GM12892 (cell line): Measurements from ENCODE around the gene SMPX.

ENCODE experiments used
- DNase-seq: peaks from one replicate; pipeline ENCODE4 v3.0.0; 2011; ENCODE audit not compliant: insufficient read length
- FAIRE-seq: peaks from 2 replicates; lab custom pipeline; 2011; peaks lifted over from hg19 to GRCh38; lab: Jason Lieb, UNC
- POLR2A ChIP-seq: IDR thresholded peaks from 2 replicates; pipeline ENCODE4 v1.6.1; 2011; ENCODE audit warnings: low read depth, low read length, control low read depth
- POLR2AphosphoS5 ChIP-seq: IDR thresholded peaks from 2 replicates; pipeline ENCODE4 v1.6.1; 2011; ENCODE audit warnings: low read depth, low read length, control low read depth
- TAF1 ChIP-seq: IDR thresholded peaks from 2 replicates; pipeline ENCODE4 v1.6.1; 2011; ENCODE audit warnings: low read depth, mild to moderate bottlenecking, control low read depth, low read length, borderline replicate concordance

Gene SMPX

DNA sequence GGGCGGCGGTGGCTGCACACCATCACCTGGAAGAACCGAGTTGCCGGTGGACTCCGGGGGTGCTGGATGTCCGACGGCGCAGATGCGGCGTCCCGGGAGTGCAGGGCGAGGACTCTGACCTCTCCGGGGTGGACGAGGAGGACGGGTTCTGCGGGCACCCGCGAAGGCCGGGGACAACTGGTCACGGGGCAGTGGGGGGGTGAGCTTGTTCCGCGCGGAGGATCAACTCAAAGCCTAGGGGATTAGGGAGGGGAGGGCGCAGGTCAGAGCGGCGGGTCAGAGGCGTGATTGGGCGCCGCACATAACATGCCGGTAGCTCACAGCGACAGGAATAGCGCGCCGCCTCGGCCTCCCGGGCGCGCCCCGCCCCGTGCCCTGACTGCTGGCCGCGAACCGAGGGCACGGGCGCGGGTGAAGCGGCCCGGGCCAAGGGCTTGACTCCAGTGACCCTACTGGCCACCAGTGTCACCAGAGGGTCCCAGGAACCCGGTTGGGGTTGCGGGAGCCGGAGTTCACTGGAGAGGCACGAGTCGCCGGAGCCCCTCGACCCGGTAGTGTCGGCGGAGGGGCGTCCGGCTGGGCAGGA lies 99.7 kb downstream of the SMPX start, which contains the start of gene KLHL34:
Gene KLHL34 (minus strand): TSS at position 179 of the 586 bp plus-strand sequence. CDS start 542 bp downstream, outside the sequence.
- no peak for DNase-seq
- no peak for FAIRE-seq
- TF ChIP-seq TAF1 (no peak), POLR2A (no peak), POLR2AphosphoS5 (no peak)

DNA sequence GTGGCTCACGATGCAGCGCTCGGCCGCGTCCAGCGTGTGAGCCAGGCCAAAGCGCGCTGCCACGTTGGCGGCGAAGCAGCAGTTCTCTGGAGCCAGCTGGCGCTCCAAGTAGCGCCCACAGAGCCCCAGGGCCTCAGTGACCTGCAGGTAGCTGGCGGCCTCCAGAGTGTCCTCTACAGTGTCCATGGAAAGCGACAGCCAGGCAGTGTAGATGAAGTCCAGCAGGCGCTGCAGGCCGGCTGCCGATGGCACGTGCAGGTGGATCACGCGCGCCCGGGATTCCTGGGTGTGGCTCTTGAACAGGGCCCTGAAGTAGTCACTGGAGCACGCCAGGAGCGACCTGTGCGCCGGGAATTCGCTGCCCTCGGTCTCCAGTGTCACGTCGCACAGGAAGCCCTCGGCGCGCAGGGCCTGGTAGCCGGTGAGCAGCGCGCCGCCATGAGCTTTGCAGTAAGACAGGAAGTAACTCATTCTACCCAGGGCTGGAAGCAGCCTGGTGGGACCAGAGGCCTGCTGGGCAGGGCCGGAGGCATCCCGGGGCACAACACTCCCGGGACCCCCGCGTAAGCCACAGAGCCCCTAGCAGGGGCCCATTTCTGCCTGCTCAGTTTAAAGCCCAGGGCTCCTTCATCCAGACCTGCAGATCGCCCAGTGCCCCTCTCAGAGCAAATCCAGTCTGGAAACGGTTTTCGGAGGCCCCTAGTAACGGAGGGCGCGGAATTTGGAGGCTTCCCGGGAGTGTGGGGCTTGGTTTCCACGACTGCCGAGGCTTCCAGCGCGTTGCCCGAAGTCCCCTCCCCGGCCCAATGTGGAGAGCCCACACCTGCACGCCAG lies 100.4 kb downstream of the SMPX start:
- DNase-seq (no peak), FAIRE-seq (no peak)

DNA sequence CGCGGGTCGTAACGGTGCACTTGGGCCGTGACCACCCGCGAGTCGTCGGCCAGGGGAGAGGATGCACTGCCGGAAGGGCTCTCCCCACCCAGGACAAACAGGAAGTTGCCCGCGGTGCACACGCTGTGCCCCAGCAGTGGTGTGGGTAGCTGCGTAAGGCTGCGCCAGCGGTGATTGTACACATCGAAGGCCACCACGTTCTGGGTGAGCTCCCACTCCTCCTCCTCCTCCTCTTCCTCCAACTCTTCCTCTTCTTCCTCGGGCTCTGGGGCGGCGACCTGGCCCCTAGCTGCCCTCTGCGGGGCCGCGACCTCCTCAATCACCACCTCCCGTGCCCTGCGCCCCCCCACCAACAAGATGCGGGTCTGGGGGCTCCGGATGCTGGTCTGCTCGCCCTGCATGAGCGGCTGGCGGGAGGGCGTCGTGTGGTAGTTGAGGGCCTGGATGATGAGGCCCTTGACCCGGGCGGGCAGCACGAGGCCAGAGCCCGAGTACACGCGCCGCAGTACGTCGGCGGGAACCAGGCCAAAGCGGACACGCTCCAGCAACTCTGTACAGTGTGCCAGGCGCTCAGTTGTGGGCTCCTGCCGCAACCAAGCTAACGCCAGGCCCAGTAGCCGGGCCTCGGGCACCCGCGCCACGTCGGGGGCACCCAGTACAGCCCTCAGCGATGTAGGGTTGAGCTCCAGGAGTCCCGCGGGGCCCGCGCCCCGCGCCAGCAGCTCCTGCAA lies 101.2 kb downstream of the SMPX start:
- FAIRE-seq, result no peak
- peak; percentile 9 for DNase-seq
- TF ChIP-seq POLR2AphosphoS5 (no peak), TAF1 (no peak), POLR2A (no peak)

More for the DNA sequence above, 100.4 kb downstream of the SMPX start:
- TF ChIP-seq TAF1 (no peak), POLR2A (no peak), POLR2AphosphoS5 (no peak)
